NCI-H2171 treated with DMSO at 0.1 percent for 48 hours (cell line): Measurements from ENCODE around the gene NXNL2.

ENCODE experiments used
- DNase-seq: peaks from one replicate; lab custom pipeline; 2025; lab: John Stamatoyannopoulos, UW

NXNL2 gene

GRCh38 chr9:88578121-88579049, 43.4 kb downstream of the NXNL2 start:
- no peak for DNase-seq

GRCh38 chr9:88579050-88579715, 44.2 kb downstream of the NXNL2 start:
- DNase-seq: no peak

DNA sequence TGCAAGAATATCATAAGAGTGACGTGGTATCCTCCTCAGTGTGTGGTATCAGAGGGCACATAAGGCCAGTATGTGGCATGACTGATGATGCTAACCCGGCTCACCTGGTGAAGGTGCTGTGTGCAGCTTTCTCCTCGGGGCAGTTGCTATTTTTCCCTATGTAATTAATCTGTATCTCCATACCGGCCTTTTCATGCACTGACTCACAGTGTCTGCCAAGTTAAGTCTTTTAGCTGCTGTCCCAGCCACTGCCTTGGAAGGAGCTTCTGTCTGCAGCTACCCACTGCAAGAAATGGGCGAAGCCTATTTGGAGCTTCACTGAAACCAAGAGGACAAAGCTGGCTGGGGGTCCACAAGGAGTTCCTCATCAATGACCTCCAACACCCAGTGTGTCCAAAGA, 46.0 kb downstream of the NXNL2 start:
- no peak for DNase-seq

DNA sequence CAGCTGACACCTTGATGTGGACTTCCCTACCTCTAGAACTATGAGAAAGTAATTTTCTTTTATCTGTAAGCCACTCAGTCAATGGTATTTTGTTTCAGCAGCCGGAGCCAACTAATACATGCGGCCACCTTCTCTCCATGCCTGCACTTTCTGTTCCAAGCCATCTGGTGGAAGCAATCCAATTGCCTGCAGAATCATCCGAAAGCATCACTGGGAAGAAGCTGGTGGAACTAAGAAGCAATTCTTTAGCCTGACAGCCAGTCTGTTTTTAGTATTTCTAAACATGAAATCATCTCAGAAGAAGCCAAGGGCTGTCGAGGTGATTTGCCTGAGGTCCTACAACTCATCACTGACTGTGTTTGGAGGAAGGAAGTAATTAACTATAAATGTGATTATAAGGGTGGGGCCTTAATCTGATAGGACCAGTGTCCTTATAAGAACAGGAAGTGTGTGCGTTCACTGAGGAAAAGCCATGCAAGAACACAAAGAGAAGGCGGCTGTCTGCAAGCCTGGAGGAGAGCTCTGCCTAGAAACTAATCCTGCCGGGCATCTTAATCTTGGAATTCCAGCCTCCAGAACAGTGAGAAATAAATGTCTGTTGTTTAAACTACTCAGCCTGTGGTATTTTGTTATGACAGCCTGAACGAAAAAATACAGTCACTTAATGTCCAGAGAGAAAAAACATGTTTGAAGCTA, 49.1 kb downstream of the NXNL2 start:
- DNase-seq: no peak

GRCh38 chr9:88585426-88585825, 50.4 kb downstream of the NXNL2 start:
- DNase-seq: no peak

DNA sequence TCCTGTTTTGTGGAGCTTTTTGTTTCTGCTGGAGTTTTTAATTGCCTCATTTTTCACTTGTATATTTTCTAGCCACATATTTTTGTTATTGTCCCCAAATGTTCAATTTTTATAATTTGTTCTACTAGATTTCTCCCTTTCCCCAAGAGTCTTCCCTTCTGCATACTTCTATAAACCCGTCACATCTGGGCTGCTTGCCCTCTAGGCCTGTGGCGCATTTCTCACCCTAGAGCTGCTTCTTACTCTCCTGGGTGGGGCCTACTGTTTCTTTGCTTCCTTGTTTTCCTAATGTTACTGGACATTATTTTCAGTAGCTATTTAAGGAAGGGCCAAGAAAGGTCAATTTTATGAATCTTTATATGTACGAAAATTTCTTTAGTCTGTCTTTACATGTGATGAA, 51.5 kb downstream of the NXNL2 start:
- DNase-seq: no peak

DNA sequence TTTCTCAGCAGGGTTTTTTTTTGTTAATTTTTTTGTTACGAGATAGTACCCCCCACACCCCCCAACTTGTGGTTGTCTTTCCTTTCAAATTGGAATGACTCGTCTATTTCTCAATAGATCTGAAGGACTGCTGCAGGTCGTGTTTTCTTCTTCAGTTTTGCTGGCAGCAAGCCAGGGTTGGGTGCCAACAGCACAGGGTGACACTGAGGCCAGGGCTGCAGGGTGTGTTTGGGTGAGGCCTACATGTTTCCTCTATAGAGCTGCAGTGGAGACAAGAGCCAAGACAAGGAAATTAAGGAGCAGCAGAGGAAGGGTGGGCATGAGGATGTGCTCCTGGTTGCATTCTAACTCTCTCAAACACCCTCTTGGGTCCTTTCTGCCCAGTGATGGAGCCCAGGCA, 52.2 kb downstream of the NXNL2 start:
- DNase-seq: no peak

DNA sequence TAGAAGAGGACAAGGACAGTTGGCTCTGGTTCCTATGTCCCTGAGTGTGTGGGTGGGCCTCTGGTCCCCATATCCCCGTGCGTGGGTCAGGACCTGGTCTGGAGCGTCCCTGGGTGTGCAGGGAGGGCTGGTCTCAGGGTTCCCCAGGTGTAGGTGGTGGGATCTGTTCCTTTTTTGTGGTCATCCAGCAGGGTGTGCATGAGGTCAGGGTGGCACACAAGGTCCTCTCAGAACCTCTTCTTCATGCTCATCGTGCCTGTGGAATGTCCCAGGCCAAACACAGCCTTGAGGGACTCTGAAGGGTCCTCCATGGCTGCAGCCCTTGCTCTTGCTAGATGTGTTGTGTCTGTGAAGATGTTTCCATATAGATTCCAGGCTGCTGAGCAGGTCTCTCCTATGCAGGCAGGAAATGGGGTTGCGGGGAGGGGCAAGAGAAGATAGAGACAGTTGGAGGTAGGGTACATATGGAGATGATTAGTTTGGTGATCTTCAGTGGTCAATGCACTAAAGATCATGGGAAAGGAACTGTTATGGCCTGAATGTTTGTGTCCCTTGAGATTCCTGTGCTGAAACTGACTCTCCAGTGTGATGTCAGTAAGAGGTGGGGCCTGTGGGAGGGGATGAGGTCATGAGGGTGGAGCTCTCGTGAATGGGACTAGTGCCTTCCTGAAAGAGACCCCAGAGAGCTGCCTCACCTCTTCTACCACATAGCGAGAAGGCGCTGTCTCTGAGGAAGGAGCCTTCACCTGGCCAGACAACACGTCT, 53.1 kb downstream of the NXNL2 start:
- no peak for DNase-seq

- no peak for DNase-seq
These were observed 54.7 kb downstream of the NXNL2 start for GRCh38 chr9:88589656-88590055.

DNA sequence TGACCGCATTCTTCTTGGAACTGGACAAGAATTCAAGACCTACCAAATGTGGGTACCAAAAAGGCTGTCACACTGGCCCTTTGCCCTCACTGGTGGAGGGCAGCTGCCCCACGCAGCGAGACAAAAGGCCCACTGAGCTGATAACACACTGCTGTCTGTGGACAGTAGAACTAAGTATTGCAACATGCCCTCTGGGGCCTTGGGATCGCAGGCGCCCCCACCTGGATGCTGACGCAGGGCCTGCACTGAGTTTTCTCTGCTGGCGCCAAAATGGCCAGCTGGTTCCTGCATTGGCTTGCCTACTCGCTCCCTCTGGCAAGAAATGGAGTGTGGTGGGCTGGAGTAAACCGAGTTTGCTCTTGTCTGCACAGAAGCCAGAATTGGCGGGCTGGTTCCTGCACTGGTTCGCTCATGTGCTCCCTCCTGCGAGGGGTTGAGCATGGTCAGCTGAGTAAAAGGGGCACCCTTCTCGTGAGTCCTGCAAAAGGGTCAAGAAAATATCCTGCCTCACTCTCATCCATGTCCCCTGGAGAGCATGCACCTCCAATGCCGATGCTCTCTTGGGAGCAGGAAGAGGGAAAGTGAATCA, 55.7 kb downstream of the NXNL2 start:
- no peak for DNase-seq

DNA sequence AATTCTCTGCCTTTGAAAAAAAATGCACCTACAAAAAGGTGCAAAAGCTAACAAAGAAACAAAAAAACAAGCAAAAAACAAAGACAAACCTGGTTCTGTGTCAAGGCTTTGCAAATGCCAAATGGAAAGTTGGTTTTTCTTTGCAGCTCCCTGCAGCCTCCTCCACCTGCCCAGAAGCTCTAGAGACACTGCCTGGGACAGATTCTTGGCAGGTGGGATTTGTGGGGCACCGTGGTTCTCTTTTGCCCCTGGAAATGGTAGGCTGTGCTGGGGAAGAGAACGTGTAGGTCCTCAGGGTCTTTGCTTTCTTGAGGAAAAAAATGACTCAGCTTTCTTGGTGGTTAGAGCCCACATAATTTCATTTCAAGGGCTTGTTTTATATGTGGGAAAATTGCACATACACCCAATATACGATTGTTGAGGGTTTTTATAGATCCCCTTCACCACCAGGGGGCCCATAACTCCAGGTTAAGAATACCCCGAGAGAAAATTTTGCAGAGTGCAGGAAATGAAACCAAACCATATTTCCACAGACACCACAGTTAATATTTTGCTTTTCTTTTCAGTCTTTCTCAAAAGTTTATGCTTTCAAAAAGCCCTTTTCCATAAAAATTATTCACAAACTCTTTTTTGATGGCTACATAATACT, 58.7 kb downstream of the NXNL2 start:
- peak; percentile 8 for DNase-seq
